ENCODE data around the gene HOXD13.

GRCh38 chr2:176117162-176117822 is 24.8 kb downstream of the HOXD13 start:
- TF ChIP-seq EZH2 (IDR thresholded peaks at IDR 0.05; ENCODE audit: borderline replicate concordance, low read depth, low read length, poor library complexity, severe bottlenecking) = no peak
- TF ChIP-seq CTCF (conservative IDR thresholded peaks at IDR 0.05; ENCODE audit: low read depth, low read length) = no peak
